Measurements from ENCODE around the gene CASP2. TPM values are rescaled to one million over a fixed set of nuclear protein-coding genes. Genes with fewer than 3 reads are reported as not detected.

Gene CASP2
- total RNA-seq: 14.5 and 29.7 TPM in 2 replicates

DNA sequence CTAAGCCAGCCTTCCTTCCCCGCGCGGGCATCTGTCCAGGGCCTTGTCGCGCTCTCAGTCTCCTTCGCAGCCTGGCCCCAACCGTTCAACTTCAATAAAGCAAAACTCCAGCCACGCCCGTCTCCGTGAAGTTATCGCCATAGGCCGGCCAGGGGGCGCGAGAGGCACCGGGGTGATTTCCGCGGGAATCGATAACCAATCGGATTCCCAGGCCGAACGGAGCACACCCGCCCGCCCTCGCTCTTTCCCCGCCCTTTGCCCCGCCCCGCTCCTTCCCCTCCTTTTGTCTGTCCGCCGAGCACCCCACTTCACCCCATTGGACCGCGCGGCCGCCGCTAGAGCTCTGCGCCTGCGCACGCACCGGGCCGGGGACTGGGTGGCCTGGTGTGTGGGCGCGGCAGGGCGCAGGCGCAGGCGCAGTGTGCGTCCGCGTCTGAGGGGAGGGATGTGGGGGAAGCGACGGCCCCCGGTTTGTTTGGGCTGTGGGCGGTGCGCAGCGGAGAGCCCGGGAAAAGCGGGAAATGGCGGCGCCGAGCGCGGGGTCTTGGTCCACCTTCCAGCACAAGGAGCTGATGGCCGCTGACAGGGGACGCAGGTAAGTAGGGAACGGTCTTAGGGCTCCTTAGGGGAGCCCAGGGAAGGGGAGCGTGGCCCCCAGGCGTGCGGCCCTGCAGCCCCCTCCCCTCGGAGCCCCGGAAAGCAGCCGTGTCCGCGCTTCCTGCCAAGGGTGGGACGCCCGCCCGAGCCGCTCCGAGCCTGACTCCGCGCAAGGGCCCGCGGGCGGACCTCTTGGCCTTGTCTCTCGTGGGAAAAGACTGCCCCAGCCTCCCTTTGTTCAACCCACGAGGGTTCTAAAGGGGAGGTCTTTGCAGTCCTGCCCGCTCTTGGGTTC is at the start of gene CASP2:
CASP2 (plus strand) TSS at position 417 of the 892 bp plus-strand sequence; CDS start at position 522, 105 bp downstream.

DNA sequence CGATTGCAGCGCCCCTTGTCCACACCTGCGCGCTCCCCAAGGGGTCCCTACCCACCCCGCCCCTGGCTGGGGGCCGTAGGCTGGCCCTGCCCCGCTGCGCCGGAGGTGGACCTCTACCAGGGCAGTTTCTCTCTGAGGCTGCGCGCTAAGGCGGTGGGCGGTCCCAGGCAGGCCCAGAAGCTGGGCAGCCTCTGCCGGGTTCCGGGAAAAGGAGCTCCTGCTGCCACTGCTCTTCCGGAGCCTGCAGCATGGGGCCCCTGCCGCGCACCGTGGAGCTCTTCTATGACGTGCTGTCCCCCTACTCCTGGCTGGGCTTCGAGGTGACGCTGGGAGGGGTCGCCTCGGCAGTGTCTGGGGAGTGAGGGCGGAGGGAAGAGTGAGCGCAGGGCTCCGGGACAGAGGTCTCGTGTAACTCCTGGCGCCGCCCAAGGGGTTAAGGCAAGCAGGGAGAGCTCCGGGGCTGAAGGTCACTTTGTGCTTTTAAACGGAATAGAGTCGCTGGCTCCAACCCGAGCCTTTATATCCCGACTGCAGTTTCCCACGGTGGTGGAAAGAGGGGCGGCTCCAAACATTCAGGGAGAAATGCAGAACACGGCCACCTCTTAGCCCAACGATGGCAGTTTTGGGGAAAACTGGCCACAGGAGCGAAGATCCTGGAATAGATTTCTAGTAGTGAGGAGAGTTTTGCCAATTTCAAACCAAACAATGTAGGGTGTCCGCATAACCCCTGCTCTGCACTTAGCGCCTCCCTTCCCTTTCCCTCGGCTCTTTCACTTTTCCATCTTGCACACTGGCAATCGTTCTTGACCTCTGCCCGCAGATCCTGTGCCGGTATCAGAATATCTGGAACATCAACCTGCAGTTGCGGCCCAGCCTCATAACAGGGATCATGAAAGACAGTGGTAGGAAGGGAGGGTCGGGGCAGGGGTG is 24.6 kb upstream of the CASP2 start, which contains the start of gene GSTK1:
GSTK1 (plus strand) TSS at position 176 of the 930 bp plus-strand sequence; CDS start at position 249, 73 bp downstream.

DNA sequence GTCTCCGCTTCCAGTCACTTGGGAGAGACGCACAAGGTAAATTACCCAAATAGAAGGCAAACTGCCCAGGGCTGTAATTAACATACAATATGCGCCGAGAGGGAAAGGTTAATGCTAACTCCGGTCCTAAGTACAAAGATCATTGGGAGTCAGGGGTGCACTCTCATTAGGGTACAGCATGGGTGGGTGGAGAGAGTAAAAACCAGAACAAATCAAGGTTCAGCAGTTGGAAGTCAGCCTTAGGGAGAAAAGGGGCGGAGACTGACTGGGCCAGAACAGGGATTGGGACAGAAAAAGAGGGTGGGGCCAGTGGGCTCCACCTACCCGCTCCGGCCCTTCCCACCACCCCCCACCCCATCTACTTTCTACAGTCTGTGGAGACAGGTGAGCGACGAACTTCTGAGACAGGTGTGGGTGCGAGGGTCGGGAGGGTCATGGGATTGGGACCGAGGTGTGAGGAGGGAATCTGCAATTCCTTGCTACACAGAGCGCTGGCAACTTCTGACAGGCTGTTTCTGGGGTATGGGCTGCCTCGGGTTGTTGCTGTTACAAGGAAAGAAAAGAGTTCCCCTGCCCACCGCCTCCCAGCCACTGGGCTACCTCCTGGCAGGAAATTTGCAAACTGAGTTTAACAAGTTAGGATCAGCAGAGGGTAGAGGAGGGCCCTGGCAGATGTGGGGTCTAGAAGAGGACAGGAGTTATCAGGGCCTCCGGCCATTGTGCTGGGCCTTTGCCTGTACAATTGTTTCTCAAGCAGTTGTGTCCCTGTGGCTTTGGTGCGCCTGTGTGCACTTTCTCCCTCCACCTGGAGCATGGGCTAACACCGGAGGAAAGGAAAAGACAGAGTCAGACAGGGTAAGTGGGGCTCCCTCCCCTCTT is 3.3 kb upstream of the CASP2 start, which contains the start of gene TMEM139:
TMEM139 (plus strand) TSS at position 368 of the 879 bp plus-strand sequence. CDS start 1,000 bp downstream, outside the sequence.

DNA sequence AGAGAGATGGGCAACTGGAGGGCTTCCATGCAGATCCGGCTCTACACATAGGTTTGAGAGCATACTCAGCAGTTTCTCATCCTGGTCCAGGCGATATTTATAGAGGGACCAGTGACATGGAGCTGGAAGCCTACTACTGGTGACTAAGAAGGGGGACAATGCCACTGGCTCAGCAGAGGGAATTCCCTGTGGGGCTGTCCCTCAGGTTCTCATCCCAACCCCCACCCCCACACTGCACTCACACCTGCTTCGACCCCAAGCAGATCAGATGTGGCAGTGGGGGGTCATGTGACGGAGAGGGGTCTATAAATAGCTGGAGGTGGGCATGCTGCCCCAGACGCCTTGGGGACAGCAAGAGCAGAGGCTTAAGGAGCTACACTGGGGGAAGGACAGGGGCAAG is 27.6 kb downstream of the CASP2 start, which contains the start of gene CLCN1:
CLCN1 (plus strand) TSS at position 336 of the 400 bp plus-strand sequence. CDS start 102 bp downstream, outside the sequence.

Other genes with a start within 250 kb of the CASP2 start
- gene OR6V1, start 236.0 kb upstream of the CASP2 start, total RNA-seq: not detected in 2 replicates
- not detected in 2 replicates for gene PIP, start 156.3 kb upstream of the CASP2 start, total RNA-seq
- not detected in 2 replicates for gene TAS2R39, start 104.9 kb upstream of the CASP2 start, total RNA-seq
- gene TAS2R40, start 66.3 kb upstream of the CASP2 start, total RNA-seq: not detected in 2 replicates
- 124 and 133 TPM in 2 replicates for gene GSTK1, start 24.9 kb upstream of the CASP2 start, total RNA-seq
- gene TMEM139, start 3.4 kb upstream of the CASP2 start, total RNA-seq: 0.39 TPM in 1 of 2 replicates, not detected in the other
- gene CLCN1, start 27.8 kb downstream of the CASP2 start, total RNA-seq: 0.13 TPM in 1 of 2 replicates, not detected in the other
- 3.1 and 3.9 TPM in 2 replicates for gene FAM131B, start 74.4 kb downstream of the CASP2 start, total RNA-seq
- gene ZYX, start 93.0 kb downstream of the CASP2 start, total RNA-seq: 167 and 206 TPM in 2 replicates
- gene EPHA1, start 120.5 kb downstream of the CASP2 start, total RNA-seq: 0.32 and 0.91 TPM in 2 replicates
- gene TAS2R60, start 155.1 kb downstream of the CASP2 start, total RNA-seq: not detected in 2 replicates
- gene TAS2R41, start 189.5 kb downstream of the CASP2 start, total RNA-seq: not detected in 2 replicates

Data from epithelial cell of alveolus of lung (primary cell).